Cardiac septum (tissue), 1 donor: ENCODE measurements around the gene ADARB2. TPM values are rescaled to one million over a fixed set of nuclear protein-coding genes. Genes with fewer than 3 reads are reported as not detected.

Source experiments
- DNase-seq: peaks from one replicate; pipeline ENCODE4 v3.0.0-alpha.2; 2020; ENCODE audit warnings: low spot score
- intact Hi-C: fragments of 100-400 bp; cut with DNase I; formaldehyde crosslinking; loops from one replicate; pipeline ENCODE4 v1.14.0; 2022
- total RNA-seq: library from RNA; stranded (reverse); fragmentation: NEBNext Ultra II Directional; extraction: Animal tissue kit (Norgen Biotek cat#: 25700); gene quantifications from one replicate; pipeline ENCODE4 v1.2.1, GENCODE V29; 2021
- donor health status: DM: no; HTN: no; CAD: no.

ADARB2 gene
- total RNA-seq, 1 donor from 2014 or later: not detected

DNA sequence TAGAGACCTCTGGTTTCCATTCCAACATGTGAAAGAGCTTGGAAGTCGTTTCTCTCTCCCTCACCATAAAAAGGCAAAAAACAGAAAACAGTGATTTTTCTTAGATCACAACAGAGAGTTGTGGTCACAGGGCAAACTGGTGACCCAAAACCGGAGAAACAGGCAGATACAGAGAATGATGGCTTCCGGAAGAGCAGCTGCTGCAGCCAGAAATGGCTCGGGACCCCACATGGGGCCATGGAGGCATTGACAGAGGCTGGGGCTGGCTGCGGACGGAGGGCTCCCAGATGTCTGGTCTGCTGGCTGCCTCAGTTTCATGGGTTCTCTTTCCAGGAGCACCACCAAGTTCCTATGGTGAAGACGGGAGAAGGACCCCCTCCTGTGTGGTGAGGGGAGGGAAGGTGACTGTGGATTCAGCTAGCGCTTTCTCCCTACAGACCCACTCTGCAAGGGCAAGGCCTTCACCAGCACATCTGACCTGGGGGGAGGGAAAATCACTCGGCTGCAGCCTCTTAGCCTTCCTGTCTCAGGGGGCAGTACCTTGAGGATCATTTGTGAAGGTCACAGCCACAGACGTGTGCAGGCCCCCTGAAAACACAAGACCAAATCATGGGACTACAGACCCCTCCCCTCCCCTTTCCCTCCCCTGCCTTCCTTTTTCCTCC lies 599.7 kb downstream of the ADARB2 start:
- DNase-seq: no peak
- intact Hi-C loops: no loop called here

DNA sequence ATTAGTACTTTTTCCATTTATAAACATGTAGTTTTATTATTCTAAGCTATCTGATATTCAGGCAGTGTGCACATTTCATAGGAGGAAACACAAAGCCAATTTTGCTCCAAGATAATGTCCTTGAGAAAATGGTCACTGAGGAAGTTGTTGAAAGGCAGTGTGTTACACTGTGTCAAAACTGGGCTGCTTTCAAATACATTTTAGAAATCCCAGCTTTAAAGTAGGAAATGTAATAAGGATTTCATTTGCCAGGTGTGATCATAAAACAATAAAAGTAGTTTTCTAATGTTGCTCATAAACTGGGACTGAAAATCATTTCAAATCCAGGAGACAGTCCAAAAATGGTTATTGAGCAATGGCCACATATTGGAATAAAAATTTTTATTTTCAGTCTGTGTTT lies 601.1 kb downstream of the ADARB2 start:
- no peak for DNase-seq
- intact Hi-C loops: no loop called here

DNA sequence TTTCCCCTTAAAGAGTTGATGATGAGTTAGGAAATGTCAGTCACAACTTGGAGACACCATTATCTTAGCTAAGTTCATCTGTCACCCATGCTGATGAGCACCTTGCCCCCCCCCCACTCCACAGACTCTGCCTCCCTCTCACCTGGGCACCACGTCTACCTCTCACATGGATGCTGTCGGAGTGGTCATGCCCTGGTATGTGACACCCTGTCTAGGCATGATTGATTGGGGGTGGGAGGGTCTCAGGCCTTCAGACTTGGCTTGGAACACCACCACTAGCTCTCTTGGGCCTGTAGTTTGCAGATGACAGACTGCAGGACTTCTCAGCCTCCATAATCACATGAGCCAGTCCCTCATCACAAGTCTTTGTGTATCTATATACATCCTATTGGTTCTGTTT lies 603.2 kb downstream of the ADARB2 start:
- intact Hi-C loops: no loop called here
- DNase-seq: no peak

DNA sequence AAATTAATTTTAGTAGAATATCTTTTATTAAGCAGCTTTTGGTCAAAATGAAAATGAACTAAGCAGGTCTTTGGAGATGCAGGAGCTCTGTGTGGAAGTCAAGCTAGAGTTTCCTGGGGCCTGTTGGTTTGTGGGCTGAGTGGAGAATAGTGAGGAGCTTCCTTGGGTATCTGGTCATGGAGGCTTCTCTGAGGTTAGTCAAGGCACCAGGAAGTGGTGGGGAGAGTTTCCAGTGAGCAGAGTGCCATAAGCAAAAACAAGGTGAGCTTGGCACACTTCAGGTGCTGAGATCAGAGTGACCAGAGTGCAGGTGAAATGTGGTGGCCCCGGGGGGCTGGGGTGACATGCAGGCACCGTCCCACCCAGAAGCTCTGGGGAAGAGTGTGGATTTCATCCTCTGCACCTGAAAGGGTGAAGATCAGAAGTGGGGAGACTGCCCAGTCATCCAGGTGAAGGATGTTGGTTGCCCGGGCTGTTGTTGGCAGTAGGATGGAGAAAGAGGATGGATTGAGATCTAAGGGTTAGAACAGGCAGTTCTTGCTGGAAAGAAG lies 603.8 kb downstream of the ADARB2 start:
- intact Hi-C loops: no loop called here
- no peak for DNase-seq

DNA sequence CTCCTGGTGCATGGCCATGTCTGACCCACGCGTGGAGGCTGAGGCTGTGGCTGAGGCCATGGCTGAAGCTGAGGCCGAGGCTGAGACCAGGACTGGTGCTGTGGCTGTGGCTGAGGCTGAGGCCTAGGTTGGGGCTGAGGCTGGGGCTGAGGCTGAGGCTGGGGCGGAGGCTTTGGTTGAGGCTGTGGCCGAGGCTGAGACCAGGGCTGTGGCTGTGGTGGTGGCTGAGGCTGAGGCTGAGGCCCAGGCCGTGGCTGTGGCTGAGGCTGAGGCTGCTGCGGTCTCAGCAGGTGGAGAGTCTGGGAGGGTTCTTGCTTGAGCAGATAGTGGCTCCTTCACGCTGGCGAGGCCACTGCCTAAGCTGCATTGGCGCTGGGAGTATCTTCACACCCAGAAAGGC lies 604.7 kb downstream of the ADARB2 start:
- DNase-seq: no peak
- intact Hi-C loops: no loop called here

DNA sequence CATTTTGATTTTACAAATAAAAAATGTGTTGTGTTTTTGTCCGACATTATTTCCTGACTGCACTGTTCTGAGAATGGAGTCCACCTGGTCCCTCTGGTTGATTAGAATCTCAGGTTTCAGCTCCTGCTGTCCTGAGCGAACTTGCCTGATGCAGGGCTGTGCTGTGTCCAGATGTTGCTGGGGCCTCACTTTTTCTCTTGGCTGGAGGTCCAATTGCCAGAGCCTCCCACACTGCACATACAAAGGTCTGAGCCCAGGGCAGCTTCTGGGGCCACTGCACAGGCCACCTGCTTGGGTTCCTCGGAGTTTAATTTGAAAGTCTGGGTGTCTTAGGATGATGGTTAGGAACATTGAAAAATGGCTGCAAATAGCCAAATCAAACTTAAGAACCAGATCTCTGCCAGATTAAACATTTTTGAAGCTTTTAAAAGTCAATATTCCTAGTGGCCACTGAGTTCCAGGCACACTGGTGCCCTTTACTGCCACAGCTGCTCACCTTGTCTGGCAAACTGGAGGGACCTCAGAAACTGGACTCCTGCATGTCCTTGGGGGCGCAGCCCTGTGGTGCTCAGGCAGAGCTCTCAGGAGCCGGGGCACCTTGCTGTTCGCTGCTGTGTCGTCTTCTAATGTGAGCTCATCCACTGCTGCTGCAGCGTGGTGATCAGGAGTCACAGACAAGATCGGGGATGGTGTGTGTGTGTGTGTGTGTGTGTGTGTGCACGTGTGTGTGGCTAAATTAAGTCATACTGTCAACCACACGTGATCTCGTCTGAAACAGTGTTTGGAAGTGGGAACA lies 606.1 kb downstream of the ADARB2 start:
- intact Hi-C loops: no loop called here
- DNase-seq: no peak

DNA sequence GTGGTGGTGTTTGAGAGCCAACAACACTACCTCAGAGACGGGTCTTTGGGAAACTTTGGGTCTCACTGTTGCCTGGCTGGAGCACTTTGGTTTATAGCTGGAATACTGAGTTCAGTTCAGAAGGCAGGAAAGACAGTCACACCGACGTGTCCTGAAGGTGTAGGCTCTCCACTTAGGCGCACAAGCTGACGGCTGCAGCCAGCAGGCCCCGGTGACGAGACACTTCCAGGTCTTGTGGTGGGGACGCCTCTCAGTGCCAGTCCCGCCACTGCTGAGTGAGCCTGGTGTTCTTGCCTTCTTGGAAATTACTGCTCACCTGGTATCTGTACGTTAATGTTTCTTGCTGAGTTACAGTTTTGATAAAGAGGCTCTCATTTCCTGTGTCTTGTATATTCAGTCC lies 607.1 kb downstream of the ADARB2 start:
- no peak for DNase-seq
- intact Hi-C loops: no loop called here

DNA sequence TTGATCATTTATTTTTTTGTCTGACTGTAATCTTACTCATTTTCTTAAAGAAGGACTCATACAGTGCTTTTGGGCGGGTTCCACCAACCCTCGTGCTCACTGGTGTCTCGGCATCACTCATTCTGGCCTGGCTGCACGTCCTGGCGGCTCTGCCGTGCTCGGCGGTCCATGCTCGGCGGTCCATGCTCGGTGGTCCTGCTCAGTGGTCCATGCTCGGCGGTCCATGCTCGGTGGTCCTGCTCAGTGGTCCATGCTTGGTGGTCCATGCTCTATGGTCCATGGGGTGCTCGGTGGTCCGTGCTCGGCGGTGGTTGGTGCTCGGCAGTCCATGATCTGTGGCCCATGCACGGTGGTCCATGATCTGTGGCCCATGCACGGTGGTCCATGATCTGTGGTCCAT lies 608.7 kb downstream of the ADARB2 start:
- intact Hi-C loops: no loop called here
- DNase-seq: no peak

DNA sequence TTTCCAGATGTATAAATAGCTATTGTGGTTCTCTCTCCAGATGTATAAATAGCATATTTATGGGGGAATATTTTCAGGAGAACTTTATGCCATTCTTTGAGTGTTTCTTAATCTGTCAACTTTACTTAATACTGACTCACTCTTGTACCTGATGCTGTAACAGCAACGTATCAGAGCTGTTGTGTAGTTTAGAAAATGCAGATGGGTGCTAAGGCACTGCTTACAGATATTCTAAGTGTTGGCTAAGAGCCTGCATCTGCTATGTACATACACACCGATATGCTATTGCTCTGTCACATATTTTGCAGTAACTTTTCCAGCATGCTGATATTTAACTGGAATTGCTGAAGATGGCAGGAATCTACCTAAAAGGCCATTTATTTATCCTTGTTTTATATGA lies 609.2 kb downstream of the ADARB2 start:
- no peak for DNase-seq
- intact Hi-C loops: no loop called here

DNA sequence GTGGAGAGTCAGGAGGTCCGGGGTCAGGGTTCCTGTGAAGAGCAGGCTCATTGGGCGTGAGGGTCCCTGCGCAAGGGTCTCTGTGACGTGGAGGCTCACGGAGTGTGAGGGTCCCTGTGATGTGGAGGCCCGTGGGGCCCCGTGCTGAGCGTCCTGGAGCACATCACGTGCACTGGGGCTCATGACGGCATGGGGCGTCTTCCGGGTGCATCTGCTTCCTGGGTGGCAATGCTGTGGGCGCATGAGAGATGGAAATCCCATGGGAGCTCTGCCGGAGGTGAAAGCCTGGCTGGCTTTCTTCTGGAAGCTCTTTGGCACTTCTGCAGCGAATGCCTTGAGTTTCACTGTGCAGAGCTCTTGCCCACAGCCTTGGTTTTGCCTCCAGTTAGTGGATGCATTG lies 609.7 kb downstream of the ADARB2 start:
- DNase-seq: no peak
- intact Hi-C loops: no loop called here
